ENCODE results near the gene SNED1.

DNA sequence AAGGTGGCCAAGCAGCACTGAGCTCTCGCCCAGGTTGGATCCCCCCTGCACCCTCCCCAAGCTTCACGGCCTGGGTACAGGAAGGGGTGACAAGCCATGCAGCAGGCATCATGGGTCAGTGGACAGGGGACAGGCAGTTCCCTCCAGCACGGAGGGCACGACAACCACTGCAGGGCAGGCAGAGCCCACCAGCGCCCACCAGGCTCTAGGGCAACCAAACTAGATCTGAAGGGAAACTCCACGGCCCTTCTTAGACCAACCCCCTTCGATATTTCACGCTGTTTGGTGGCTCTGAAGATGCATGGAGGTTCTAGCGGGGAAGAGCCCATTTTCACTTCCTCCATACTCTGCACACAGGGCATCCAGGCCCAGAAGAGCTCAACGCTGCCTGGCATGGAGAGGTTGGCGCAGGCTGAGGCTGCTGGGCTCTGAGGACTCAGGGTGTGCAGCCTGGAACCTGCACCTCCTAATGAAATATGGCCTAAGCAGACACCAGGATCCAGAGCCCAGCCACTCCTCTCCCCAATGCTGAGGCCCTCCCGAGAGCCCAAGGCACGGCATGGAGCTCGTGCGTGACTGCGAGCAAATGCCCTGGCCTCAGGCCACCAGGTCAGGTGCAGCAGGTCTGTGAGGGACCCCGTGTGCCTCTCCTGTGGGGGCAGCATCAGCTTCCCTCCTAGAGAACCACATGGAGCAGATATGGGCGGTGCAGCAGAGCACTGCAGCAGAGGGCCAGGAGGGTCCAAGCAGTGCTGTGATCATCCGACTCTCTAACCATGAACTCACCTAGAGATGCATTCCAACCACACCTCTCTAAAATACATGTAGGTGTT is 112.4 kb downstream of the SNED1 start:
- TF ChIP-seq POLR2AphosphoS5 (IDR thresholded peaks at IDR 0.05), result no peak
- TF ChIP-seq, protein P1, sequence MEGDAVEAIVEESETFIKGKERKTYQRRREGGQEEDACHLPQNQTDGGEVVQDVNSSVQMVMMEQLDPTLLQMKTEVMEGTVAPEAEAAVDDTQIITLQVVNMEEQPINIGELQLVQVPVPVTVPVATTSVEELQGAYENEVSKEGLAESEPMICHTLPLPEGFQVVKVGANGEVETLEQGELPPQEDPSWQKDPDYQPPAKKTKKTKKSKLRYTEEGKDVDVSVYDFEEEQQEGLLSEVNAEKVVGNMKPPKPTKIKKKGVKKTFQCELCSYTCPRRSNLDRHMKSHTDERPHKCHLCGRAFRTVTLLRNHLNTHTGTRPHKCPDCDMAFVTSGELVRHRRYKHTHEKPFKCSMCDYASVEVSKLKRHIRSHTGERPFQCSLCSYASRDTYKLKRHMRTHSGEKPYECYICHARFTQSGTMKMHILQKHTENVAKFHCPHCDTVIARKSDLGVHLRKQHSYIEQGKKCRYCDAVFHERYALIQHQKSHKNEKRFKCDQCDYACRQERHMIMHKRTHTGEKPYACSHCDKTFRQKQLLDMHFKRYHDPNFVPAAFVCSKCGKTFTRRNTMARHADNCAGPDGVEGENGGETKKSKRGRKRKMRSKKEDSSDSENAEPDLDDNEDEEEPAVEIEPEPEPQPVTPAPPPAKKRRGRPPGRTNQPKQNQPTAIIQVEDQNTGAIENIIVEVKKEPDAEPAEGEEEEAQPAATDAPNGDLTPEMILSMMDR (IDR thresholded peaks at IDR 0.05), result no peak
- TF ChIP-seq POLR2A (IDR thresholded peaks at IDR 0.05), result no peak
- no peak for TF ChIP-seq EP300 (IDR thresholded peaks at IDR 0.05)
